Measurements from ENCODE around the gene CFAP53.

Gene CFAP53

GRCh38 chr18:50195689-50196088, 70.6 kb downstream of the CFAP53 start:
- in situ Hi-C loops (cut with HindIII; ENCODE audit: low sequenced_read_pairs): loop anchor here (10.0 kb wide), 1 partner anchor 139 kb away; no protein-coding TSS in a partner anchor

GRCh38 chr18:50194631-50195532, 71.4 kb downstream of the CFAP53 start, which contains the start of gene MYO5B:
Gene MYO5B, minus strand, starts transcription at chr18:50195147. Its CDS starts 354 bp downstream, at chr18:50194793.
- in situ Hi-C loops (cut with HindIII; ENCODE audit: low sequenced_read_pairs): loop anchor here (10.0 kb wide), 1 partner anchor 140 kb away; no protein-coding TSS in a partner anchor

- in situ Hi-C loops (cut with HindIII; ENCODE audit: low sequenced_read_pairs): loop anchor here (10.0 kb wide), 1 partner anchor 141 kb away; no protein-coding TSS in a partner anchor
Measured at GRCh38 chr18:50193796-50194630, 72.3 kb downstream of the CFAP53 start.

GRCh38 chr18:50192995-50193795, 73.1 kb downstream of the CFAP53 start:
- in situ Hi-C loops (cut with HindIII; ENCODE audit: low sequenced_read_pairs): loop anchor here (10.0 kb wide), 1 partner anchor 142 kb away; no protein-coding TSS in a partner anchor

- in situ Hi-C loops (cut with HindIII; ENCODE audit: low sequenced_read_pairs): loop anchor here (10.0 kb wide), 1 partner anchor 144 kb away; no protein-coding TSS in a partner anchor
Measured at GRCh38 chr18:50190926-50191325, 75.4 kb downstream of the CFAP53 start.

DNA sequence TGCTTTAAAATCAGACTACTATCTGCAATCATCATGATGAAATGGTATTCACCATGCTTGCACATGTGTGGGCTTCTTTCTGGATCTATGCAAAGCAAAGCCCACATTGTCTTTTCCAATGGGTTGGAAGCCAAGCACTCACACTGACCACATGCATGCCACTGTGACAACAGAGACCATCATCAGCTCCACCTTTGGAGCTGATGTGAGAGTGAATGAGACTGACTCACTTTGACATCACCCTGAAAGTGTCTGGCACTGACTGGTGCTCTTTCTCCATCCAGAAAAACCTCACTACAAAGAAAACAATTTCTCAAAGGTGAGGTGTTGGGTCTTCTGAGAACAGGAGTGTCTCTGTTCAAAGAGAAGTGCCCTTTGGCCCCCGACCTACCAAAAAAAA, 76.1 kb downstream of the CFAP53 start:
- in situ Hi-C loops (cut with HindIII; ENCODE audit: low sequenced_read_pairs): loop anchor here (10.0 kb wide), 1 partner anchor 145 kb away; no protein-coding TSS in a partner anchor

DNA sequence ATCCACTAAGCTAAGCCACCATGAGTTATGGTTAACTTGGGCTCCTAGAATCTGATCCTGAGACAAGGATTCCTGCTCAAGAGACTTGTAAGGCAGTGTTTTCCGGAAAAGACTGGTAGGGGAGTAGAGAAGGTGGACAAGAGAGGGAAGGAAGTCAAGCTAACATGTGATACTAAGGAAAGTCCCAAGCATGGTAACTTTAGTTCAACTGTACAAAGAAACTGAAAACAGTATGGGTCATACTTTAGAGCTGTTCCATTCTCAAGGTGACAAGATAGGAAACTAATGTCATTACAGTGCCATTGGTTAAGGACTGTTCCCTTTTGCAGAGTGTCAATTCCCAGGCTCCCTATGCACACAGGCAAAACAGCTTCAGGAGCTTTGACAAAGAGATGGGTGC, 77.1 kb downstream of the CFAP53 start:
- in situ Hi-C loops (cut with HindIII; ENCODE audit: low sequenced_read_pairs): no loop called here

- in situ Hi-C loops (cut with HindIII; ENCODE audit: low sequenced_read_pairs): no loop called here
Measured at GRCh38 chr18:50188652-50189051, 77.6 kb downstream of the CFAP53 start.

- in situ Hi-C loops (cut with HindIII; ENCODE audit: low sequenced_read_pairs): no loop called here
Measured at GRCh38 chr18:50187659-50188058, 78.6 kb downstream of the CFAP53 start.

GRCh38 chr18:50186385-50186784, 79.9 kb downstream of the CFAP53 start:
- in situ Hi-C loops (cut with HindIII; ENCODE audit: low sequenced_read_pairs): no loop called here

DNA sequence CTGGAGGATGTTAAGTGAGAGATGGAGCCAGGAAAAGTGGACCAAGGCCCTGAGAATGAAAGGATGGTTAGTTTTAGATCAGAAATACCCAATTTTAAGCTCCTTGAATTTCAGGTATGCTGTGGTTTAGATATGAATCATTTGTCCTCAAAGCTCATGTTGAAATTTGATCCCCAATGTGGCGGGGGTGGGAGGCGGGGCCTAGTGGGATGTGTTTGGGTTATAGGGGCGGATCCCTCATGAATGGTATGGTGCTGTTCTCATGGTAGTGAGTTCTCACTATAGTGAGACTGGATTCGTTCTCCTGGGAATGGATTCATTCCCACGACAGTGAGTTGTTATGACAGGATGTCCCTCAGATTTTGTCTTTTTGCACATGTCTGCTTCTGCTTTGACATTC, 82.7 kb downstream of the CFAP53 start:
- in situ Hi-C loops (cut with HindIII; ENCODE audit: low sequenced_read_pairs): no loop called here

DNA sequence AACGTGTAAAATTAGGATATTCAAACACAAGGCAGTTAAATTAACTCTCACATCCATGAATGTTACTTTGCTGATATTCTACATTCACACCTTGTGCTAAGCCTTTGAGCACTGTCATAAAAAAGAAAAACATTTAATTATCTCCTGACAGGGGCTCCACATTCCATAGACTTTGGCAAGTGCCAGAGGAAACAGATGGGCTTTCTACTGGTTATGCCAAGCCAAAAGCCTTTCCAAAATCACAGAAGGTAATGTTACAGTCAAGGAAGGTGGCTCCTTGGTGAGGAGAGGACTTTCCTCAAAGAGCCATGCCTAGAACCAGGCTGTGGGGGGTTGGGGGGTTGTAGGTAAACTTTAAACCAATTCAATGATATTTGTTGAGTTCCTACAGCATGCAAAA, 83.8 kb downstream of the CFAP53 start:
- in situ Hi-C loops (cut with HindIII; ENCODE audit: low sequenced_read_pairs): no loop called here

DNA sequence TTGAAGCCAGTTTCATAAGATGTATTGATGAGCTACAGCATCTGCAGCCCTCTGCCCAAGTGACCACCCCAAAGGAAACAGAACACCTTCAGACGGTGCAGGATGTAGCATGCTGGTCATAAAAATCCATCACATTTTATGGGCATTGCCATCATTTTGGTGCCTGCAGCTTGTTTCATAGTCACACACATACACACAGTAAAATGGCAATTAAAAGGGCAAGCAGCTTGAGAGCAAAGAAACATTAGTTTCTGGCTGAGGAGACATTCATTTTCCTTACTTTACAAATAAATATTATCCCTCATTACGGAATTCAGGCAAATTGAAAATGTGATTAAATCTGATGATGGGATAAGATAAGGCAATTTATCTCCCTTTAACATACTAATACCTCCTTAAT, 84.7 kb downstream of the CFAP53 start:
- in situ Hi-C loops (cut with HindIII; ENCODE audit: low sequenced_read_pairs): no loop called here

- in situ Hi-C loops (cut with HindIII; ENCODE audit: low sequenced_read_pairs): no loop called here
Measured at GRCh38 chr18:50179465-50179864, 86.8 kb downstream of the CFAP53 start.

GRCh38 chr18:50177294-50177992, 88.9 kb downstream of the CFAP53 start:
- in situ Hi-C loops (cut with HindIII; ENCODE audit: low sequenced_read_pairs): no loop called here
